GM18868 (cell line): ENCODE measurements around the gene FNBP1L.

ENCODE experiments used
- ATAC-seq: cut with Tn5 transposase; IDR thresholded peaks from one replicate; pipeline ENCODE4 v1.9.1; 2021; ENCODE audit warnings: mild to moderate bottlenecking, moderate library complexity; ENCODE audit not compliant: unreplicated experiment

The FNBP1L gene

DNA sequence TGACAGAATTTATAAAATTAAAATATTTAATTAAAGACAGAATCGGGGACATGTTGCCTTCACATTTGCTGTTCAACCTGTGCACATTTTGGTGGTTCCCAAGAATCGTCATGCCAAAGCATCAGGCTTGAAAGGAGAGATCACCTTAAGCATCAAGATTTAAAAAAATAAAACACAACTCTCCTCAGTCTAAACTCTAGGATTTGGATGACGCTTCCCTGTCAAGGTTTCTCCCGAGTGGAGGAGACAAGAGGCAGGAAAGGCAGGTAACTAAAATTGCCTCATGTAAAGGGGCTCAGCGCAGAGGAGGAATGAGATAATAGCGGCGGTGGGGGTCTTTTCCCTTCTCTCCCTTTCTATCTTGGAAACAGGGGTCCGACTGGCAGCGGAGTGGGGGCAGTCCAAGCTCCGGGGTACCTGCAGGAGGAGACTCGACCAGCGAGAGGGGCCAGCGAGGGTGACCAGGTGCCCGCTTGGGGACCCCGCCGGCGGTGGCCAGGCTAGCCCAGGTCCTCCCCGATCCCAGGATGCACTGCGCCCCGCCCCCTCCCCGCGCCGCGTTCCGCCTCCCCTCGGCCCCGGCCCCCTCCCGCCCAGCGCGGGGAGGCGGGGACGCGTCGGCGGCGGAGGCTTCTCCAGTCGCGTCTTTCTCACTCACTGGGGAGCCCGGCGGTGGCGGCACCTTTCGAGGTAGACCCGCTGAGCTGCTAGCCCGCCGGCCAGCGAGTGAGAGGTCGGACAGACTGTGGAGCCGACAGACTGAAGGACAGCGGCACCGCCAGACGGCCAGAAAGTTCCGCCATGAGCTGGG lies at the start of gene FNBP1L:
TSS of gene FNBP1L (plus strand) at position 638 of the 811 bp plus-strand sequence. CDS start at position 802, 164 bp downstream.
- ATAC-seq = peak; percentile 64

DNA sequence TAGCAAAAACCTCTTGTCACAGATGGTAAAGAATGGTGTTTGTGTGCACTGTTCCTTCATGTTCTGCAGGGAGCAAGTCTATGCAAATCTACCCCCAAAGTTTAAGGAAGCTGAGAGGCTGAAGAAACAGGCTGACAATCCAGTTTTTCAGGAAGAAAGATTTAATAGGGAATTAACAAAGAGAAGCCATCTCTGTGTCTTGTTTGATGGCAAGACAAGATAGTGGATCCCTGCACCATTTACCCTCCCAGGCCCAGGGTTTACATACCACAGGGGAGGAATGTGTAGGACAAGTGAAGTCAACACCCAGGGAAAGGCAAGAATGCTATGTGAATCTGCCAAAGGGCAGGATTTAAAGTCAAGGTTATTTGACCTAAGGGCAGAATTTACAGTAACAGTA lies 48.1 kb upstream of the FNBP1L start:
- no peak for ATAC-seq

DNA sequence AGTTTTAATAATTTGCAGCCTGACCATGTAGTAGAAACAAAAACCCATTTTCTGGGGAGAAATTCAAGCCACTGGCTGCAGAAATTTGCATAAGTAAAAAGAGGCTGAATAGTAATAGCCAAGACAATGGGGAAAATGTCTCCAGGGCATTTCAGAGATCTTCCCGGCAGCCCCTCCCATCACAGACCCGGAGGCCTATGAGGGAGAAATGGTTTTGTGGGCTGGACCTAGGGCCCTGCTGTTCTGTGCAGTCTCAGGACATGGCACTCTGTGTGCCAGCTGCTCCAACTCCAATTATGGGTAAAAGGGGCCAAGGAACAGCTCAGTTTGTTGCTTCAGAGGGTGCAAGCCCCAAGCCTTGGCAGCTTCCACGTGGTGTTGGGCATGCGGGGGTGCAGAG lies 39.7 kb upstream of the FNBP1L start:
- ATAC-seq = no peak

DNA sequence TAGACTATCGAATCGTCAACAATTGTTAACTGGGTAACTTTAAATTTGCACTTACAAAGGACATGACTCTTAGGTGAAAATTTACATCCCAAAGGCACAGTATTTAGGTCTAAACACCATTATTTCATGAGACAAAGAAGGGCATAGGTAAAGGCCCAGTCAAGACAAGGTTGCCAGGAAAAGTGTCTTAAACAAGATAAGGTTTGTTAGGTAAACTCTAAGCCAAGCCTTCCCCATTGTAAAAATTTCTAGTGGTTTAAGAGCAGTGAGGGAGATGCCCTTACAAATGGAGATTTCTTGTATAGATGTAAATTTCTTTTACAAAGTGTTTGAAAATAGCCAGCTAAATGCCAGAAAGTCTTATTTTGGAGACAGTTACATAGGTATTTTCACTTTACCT lies 36.9 kb upstream of the FNBP1L start:
- ATAC-seq = no peak

DNA sequence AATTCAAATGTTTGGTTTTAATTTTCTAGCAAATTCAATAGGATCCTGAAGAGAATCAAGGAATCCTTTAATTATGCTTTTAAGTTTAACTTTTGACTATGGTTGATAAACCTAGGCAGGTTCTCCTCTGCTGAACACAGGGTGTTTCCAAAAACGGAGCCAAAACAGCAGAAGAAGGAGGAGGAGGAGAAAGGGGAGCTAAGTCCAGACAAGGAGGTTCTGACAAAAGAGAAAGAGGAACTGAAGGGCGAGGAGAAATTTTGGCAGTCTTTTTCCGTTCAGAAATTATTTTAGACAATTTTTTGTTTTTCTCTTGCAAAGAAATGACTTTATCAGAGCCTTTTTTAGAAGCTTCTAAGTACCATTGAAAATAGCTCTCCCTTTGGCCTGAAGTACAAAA lies 33.2 kb upstream of the FNBP1L start:
- ATAC-seq = peak; percentile 55

DNA sequence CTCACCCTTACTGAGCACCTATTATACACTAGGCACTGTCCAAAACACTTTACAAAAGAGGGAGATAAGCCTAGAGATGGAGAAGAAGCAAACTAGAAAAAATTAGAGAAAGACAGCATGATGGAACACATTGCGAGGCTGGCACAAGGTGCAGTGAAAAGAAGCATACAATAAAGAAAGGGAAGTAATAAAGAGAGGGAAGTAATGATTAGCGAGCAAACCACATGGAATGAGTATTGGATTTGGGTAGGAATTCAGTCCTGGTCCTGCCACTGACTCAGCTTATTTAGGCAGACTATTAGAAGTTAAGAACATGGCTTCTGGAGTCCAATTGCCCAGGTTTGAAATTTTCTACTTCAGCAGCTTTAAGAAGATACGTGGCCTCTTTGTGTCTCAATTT lies 32.6 kb upstream of the FNBP1L start:
- ATAC-seq = no peak

DNA sequence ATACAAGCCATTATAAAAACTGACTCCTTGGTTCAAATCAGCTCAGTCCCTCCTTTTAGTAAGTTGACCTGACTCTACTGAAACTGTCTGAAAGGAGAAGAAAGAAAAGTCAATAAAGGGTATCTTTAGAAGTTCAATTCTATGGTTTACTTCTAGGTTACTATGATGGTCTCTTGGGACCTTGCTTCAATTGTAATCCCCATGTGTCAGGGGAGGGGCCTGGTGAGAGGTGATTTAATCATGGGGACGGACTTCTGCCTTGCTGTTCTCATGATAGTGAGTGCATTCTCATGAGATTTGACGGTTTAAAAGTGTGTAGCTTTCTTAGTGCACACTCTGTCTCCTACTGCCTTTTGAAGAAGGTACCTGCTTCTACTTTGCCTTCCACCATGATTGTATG lies 31.7 kb upstream of the FNBP1L start:
- ATAC-seq = peak; percentile 72

DNA sequence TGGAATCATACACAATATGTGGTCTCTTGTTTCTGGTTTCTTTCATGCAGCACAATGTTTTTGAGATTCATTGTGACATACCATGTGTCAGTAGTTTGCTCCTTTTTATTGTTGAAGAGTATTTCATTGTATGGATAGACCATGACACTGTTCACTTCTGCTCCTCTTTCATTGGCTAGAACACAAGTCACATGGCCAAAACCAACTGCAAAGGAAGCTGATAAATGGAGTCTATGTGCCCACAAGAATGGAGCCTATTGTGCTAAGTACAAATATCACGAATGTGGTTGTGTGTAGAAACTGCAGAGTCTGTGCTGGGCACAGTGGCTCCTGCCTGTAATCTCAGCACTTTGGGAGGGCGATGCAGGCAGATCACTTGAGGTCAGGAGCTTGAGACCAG lies 28.6 kb upstream of the FNBP1L start:
- ATAC-seq = no peak

DNA sequence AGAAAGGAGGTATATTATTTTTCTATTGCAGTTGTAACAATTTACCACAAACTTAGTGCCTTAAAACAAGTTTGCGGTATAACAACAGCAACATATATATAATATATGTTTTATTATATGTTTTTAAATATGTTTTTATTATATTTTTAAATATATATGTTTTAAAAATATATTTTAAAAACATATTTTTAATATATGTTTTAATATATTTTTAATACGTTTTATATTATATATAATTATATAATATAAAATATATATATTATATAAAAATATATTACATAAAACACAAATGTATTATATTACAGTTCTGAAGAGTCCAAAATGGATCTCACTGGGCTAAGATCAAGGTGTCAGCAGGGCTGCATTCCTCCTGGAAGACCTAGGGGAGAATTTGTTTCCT lies 27.5 kb upstream of the FNBP1L start:
- no peak for ATAC-seq

DNA sequence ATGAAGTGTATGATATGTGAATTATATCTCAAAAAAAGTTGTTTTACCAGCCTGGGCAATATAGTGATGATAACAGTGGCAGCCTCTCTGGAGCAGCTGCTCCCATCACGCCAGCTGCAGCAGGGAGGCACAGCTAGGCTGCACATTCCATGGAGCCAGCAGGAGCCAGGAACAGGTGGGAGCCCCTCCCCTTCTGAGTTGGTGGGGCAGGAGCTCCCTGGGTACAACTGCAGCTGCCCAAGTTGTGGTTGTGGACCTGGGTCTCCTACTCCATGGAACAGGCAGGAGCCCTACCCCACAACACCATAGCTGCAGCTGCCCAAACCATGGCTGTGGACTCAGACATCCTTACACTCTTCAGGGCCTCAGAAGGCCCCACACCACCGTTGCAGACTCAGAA lies 21.7 kb upstream of the FNBP1L start:
- no peak for ATAC-seq

DNA sequence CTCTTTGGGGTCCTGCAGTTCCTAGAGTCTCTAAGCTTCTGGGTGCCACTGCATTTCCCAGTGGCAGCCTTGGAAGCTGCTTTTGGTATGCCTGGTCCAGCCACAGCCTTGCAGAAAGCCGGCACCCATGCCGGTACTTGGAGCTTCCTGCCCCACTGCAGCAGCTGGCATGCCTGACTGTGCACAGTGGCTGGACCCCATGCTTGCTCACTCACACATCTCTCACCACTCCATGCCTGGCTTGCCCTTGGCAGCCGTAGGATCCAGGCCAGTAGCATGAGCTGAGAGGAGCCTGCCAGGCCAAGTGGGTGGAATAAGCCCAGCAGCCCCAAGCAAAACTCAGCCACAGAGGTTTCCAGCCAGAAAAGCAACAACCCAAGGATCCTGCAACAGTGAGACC lies 20.3 kb upstream of the FNBP1L start:
- no peak for ATAC-seq

DNA sequence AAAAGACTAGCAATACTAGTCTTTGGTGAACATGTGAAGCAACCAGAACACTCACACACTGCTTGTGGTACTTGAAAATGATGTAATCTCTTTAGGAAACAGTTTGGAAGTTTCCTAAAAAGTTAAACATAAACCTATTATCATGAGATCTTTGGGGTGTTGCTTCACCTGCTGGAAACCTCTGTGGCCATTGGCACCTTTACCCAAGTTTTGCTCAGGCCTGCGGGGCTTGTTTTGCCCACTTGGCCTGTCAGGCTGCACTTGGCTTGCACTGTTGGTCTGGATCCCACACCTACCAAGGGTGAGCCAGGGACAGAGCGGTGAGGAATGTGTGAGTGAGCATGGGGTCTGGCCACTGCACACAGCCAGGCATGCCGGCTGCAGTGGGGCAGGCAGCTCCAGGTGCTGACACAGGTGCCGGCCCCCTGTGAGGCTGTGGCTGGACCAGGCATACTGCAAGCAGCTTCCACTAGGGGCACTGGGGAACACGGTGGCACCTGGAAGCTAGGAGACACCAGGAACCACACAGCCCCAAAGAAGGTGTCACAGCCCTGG lies 14.4 kb upstream of the FNBP1L start:
- ATAC-seq = no peak

DNA sequence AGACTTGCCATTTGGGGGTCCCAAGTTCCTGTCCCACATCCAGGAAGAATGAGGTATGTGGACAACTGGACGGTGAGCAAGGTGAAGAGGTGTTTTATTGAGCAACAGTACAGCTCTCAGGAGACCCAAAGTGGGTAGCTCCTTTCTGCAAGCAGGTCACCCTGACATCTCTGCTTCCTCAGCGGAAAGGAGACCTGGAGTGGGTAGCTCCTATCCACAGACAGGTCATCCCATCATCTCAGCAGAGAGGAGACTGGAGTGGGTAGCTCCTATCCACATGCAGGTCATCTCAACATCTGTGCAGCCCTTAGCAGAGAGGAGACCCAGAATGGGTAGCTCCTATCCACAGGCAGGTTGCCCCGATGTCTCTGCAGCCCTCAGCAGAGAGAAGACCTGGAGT lies 13.8 kb upstream of the FNBP1L start:
- no peak for ATAC-seq

DNA sequence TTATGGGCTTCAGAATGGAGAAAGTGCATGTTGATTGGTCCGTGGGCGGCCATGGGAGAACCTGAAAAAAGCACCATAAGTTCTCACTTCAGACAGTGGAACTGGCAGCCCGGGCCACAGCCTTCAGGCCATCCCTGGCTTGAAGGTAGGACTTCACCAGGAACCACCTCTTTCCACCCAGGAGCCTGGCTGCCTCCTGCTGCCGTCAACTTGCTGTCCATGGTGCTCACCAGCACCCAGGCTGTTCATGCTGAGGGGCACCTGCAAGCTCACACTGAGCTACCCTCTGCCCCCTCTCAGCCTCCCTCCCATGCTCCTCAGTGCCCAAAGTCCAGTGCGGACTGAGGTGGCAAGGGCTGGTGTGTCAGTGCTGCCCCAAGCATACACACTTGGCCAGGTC lies 12.9 kb upstream of the FNBP1L start:
- ATAC-seq = no peak

DNA sequence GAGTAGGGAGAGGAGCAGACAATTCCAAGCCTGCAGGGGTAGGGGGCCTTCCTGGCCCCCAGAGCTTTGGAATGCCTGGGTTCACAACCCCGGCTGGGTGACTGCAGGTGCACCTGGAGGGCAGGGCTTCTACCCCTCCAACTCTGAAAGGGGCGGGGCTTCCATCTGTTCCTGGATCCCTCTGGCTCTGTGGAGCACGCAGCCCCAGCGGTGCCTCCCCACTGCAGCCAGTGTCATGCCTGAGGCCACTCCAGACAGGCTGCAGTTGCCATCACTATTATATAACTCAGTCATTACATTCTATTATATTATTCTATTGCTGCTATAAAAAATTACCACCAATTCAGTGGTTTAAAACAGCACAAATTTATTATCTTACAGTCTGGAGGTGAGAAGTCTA lies 12.5 kb upstream of the FNBP1L start:
- ATAC-seq = no peak

DNA sequence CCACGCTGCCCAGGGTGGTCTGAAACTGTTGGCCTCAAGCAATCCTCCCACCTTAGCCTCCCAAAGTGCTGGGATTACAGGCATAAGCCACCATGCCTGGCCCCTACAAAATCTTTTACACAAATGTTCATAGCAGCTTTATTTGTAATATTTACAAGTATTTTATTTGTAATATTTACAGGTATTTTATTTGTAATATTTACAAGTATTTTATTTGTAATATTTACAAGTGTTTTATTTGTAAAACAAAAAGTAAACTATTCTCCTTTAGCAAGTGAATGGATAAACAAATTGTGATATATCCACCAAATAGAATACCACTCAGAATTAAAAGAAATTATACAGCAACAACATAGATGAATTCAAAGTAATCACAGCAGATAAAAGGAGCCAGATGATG lies 11.4 kb upstream of the FNBP1L start:
- ATAC-seq = no peak

DNA sequence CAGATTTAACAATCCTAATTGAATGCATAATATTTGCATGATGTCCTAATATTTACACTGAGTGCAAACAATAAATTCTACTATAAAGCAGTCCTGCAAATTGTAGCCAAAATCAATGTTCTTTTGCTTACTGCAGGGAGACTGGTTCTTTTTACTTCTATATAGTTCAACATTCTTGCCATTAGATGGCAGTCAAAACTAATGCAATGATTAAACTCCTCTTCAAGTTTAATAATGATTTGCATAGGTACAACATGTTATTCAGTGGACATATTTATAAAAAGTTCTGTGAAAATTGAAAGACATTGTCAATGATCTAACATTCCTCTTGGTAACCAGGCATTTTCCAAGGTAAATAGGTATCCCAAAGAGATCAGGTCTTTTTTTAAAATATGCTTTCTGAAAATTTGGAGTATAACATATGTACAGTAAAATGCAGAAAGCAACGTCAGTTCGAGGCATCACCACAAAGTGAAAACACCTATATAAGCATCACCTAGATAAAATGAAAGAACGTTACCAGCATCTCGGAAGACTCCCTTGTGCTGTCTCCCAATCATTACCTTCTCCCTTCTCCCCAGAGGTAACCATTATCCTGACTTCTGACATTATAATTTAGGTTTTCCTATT lies 9.8 kb upstream of the FNBP1L start:
- no peak for ATAC-seq

DNA sequence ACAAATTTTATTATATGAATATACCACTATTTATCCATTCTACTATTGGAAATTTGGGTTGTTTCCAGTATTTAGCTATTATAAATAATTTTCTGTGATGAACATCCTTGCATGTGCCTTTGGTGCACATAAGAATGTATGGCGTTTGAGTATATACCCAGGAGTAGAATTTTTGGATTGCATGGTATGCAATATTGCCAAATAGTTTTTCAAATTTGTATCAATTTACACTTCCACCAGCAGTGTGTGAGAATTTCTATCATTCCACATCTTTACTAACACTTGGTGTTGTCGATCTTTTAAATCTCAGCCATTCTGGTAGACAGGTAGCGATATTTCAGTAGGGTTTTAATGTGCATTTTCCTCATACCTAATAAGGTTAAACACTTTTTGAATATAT lies 9.2 kb upstream of the FNBP1L start:
- ATAC-seq = no peak

DNA sequence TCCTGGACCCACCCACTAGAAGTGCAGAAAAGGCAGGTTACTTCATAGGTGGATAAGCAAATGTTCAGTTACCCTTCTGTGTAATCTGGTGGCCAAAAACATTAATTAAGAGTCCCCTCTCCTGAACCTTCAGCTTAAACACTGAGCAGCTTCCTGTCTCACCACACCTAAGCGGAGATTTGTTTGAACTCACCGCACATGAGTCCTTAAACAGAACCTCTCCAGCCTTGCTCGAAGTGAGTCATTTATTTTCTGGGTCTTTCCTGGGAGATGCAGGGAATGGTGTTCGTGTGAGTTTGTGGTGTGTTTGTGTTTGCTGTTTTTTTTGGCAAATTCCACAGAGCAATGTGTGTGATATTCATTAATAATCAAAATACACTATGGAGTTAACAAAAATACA lies 7.6 kb upstream of the FNBP1L start:
- no peak for ATAC-seq

DNA sequence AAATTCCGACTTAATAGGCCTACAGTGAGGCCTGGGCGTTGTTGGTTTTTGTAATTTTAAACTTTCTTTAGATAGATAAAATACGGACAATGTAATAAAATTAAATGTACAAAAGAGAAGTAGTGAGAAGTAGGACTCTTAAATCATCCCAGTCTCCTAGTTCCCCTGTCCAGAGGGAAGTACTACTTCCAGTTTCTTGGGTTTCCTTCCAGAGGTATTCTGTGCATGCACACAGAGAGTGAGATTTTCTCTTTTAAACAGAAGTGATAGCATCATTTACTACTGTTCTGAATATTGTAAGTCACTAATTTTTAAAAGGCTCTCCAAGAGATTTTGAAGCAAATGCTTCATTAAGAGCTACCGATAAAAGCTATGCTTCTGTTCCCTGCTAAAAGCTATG lies 7.2 kb upstream of the FNBP1L start:
- no peak for ATAC-seq

DNA sequence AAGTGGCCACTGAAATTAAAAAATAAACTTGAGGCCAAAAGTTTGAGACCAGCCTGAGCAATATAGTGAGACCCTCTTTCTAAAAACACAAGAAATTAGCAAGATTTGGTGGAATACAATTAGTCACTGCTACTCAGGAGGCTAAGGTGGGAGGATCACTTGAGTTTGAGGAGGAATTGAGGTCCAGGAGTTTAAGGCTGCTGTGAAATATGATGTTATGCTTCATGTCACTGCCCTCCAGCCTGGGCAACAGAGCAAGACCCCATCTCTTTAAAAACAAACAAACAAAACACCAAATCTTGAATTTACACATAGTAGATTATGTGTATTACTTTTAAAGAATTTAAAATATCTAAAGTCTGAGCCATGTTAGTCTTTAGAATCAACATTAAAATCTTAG lies 6.3 kb upstream of the FNBP1L start:
- no peak for ATAC-seq

DNA sequence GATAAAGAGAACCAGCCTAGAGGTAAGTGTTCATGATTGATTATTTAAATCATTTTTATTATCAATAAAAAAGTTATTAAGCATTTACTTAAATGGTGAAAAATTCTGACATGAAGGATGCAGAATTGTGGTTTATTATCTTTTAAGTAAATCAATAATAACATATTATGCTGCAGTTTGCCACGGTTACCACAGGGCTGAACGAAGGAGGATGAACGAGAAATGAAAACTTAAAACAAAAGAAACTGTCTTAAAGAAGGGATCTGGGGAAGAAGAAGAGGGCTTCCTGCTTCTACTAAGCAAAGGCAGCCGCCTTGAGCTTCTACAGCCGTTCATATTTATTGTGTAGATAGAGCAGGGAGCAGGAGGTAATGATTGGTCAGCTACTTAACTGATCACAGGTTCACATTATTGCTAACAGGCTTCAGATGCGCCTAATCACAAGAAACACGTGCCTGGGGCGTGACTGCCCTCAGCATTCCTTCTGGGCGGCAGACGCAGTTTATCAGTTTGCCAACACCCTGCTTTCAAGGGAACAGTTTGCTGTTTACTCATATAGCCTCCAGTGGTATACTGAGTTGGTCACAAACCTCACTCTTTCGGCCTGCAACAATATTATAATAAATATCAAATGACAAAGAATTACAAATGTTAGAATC lies 5.8 kb upstream of the FNBP1L start:
- ATAC-seq = no peak
